SK-N-SH treated with all-trans-retinoic acid at 6 μM for 48 hours (cell line): ENCODE data around the gene CENPP.

Experiments
- BACH2 ChIP-seq: fragments of 250-450 bp; sonication (Bioruptor Pico); IDR thresholded peaks from 2 replicates; pipeline ENCODE4 v1.9.0; 2021; ENCODE audit warnings: mild to moderate bottlenecking, borderline replicate concordance
- ISL1 ChIP-seq: fragments of 250-450 bp; sonication (Bioruptor Pico); IDR thresholded peaks from 2 replicates; pipeline ENCODE4 v2.1.2; 2022; ENCODE audit warnings: mild to moderate bottlenecking, moderate library complexity
- SNAI2 ChIP-seq: fragments of 250-450 bp; sonication (Bioruptor Pico); IDR thresholded peaks from 2 replicates; pipeline ENCODE4 v1.5.0; 2020; ENCODE audit warnings: mild to moderate bottlenecking, moderate library complexity
- ZNF565 ChIP-seq: fragments of 450-650 bp; formaldehyde crosslinking; conservative IDR thresholded peaks from 2 replicates; pipeline ENCODE4 v1.5.0; 2020; ENCODE audit warnings: low read depth, mild to moderate bottlenecking, moderate library complexity

GRCh38 chr9:92608909-92609445, 283.2 kb downstream of the CENPP start:
- TF ChIP-seq BACH2 (CRISPR knock-in tag) (no peak), SNAI2 (no peak), ZNF565 (no peak), ISL1 (CRISPR knock-in tag) (no peak)
